Measurements from ENCODE around the gene SLC8A3. TPM values are rescaled to one million over a fixed set of nuclear protein-coding genes. Genes with fewer than 3 reads are reported as not detected.
A peak's percentile ranks its signal among the peaks of the same experiment; 100 is the strongest.

SLC8A3 gene
- total RNA-seq, 1 donor from 2014 or later: 0.43 TPM

DNA sequence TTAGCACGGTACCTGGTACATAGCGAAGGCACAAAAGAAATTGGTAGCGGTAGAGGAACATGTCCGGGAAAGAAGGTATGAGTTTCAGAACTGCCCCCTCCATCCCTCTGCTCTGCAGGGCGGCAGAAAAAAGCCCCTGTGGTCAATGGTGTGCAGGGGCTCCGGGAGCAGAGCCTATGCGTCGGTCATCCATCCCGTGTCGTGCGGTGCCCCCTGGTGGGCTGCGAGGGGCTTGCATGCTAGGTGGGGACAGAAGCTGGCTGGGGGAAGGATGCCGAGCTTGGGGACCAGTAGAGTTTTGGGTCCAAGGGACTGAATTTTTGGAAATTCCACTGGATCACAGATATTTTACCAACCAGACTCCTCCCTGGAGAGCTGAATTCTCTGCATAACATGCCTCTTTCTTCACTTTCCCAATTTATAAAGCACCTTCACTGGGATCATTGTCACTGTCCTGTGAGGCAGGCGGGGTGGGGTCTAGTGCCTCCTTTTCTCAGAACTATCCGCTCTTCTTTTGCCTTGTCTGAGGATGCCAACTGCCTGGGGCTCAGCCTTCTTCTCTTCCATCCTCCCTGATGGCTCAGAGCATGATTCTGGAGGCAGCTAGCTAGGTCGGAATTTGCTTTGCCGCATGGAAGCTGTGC is 160.8 kb downstream of the SLC8A3 start:
- peak; percentile 90 for DNase-seq (ENCODE audit: low spot score, unreplicated experiment)
- H3K4me3 Mint-ChIP-seq (ENCODE audit: low read depth): no peak overlapping the region
- TF ChIP-seq, protein P1, sequence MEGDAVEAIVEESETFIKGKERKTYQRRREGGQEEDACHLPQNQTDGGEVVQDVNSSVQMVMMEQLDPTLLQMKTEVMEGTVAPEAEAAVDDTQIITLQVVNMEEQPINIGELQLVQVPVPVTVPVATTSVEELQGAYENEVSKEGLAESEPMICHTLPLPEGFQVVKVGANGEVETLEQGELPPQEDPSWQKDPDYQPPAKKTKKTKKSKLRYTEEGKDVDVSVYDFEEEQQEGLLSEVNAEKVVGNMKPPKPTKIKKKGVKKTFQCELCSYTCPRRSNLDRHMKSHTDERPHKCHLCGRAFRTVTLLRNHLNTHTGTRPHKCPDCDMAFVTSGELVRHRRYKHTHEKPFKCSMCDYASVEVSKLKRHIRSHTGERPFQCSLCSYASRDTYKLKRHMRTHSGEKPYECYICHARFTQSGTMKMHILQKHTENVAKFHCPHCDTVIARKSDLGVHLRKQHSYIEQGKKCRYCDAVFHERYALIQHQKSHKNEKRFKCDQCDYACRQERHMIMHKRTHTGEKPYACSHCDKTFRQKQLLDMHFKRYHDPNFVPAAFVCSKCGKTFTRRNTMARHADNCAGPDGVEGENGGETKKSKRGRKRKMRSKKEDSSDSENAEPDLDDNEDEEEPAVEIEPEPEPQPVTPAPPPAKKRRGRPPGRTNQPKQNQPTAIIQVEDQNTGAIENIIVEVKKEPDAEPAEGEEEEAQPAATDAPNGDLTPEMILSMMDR (IDR thresholded peaks at IDR 0.05; ENCODE audit: unreplicated experiment): peak; percentile 92
- H3K27ac Mint-ChIP-seq: no peak overlapping the region
- peaks cover 3% of the 10 kb centered on the region for H3K27me3 Mint-ChIP-seq
- no peaks in the 10 kb centered on the region for H3K36me3 Mint-ChIP-seq (ENCODE audit: insufficient read depth)
- no peaks in the 10 kb centered on the region for H3K9me3 Mint-ChIP-seq (ENCODE audit: low read depth)
- peaks cover 7% of the 10 kb centered on the region for H3K4me1 Mint-ChIP-seq (ENCODE audit: low read depth)

DNA sequence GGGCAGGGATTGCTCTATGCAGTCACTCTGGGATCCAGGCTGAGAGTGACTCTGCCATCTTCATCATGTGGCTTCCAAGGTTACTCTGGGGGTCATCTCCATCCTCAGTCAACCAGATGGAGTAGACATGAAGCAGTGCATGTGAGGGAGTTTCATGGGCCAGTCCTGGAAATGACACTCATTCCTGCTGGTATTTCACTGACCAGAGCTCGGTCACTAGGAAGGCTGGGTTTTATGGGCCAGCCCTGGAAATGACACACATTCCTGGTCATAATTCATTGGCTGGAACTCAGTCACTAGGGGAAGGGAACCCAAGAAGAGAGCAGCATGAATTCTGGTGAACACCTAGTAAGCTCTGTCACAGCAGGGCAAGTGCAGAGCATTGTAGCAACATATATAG is 164.9 kb downstream of the SLC8A3 start:
- Mint-ChIP-seq H3K27me3 (peaks cover 8% of the 10 kb centered on the region), H3K36me3 (ENCODE audit: insufficient read depth) (peaks cover 1% of the 10 kb centered on the region), H3K27ac (no peak overlapping the region), H3K4me3 (ENCODE audit: low read depth) (no peak overlapping the region), H3K4me1 (ENCODE audit: low read depth) (peaks cover 2% of the 10 kb centered on the region), H3K9me3 (ENCODE audit: low read depth) (no peaks in the 10 kb centered on the region)
- TF ChIP-seq, protein P1 (IDR thresholded peaks at IDR 0.05; ENCODE audit: unreplicated experiment): no peak
- DNase-seq (ENCODE audit: low spot score, unreplicated experiment): no peak

DNA sequence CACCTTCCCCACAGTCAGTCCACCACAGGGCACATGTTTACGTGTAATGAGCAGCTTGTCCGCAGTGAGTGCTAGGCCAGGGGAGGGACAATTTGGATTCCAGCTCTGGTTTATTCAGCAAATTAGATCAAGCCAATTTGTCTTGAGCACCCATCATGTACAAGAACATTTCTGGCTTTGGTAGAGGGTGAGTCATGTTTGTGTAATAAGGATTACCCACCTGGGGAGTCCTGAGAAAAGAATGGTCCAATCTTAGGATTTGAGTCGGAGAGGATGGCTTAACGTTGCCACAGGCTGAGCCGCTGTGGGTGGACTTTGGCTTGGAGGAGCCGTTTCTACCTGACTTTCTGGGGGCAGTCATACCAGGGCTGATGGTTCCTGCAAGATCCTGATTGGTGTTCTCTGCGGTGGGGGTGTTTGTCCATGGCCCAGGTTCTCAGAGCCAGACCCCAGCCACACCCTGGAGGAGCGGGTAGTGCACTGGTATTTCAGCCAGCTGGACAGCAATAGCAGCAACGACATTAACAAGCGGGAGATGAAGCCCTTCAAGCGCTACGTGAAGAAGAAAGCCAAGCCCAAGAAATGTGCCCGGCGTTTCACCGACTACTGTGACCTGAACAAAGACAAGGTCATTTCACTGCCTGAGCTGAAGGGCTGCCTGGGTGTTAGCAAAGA is 165.8 kb downstream of the SLC8A3 start:
- TF ChIP-seq, protein P1 (IDR thresholded peaks at IDR 0.05; ENCODE audit: unreplicated experiment): no peak
- Mint-ChIP-seq H3K4me3 (ENCODE audit: low read depth) (no peak overlapping the region), H3K27me3 (peaks cover 8% of the 10 kb centered on the region), H3K9me3 (ENCODE audit: low read depth) (no peaks in the 10 kb centered on the region), H3K27ac (no peak overlapping the region), H3K4me1 (ENCODE audit: low read depth) (peaks cover 8% of the 10 kb centered on the region), H3K36me3 (ENCODE audit: insufficient read depth) (peaks cover 1% of the 10 kb centered on the region)
- no peak for DNase-seq (ENCODE audit: low spot score, unreplicated experiment)

DNA sequence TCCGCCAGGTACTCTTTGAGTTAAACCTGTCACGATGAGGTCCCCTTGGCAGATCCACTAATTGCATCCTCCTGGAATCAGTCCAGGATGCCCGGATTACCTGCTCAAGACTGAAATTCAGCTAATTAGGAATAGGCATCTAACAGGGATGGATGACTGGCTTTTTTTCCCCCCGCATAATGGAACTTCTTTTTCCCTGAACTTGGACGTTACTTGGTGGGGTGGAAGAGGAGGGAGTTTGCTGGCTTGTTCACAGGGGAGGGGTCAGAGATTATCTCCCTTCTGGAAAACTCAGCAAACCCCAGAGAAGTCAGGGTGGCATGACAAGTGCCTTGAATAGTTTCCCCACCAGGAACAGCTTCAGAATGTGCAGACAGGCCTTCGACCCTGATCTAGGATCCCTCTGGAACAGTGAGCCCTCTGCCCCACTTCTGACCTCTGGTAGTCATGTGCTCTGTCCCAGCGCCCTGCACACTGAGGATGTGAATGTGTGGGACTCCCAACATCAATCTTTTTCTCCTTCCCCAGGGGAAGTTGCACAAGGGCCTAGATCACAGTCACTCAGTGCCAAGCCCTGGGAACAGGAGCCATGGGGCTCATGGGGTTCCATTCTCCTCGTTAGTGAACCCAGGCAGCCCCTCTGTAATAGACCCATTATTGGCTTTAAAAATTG is 167.1 kb downstream of the SLC8A3 start:
- no peak overlapping the region for H3K4me3 Mint-ChIP-seq (ENCODE audit: low read depth)
- no peak for DNase-seq (ENCODE audit: low spot score, unreplicated experiment)
- H3K9me3 Mint-ChIP-seq (ENCODE audit: low read depth): no peaks in the 10 kb centered on the region
- TF ChIP-seq, protein P1 (IDR thresholded peaks at IDR 0.05; ENCODE audit: unreplicated experiment): no peak
- peaks cover 1% of the 10 kb centered on the region for H3K36me3 Mint-ChIP-seq (ENCODE audit: insufficient read depth)
- peaks cover 10% of the 10 kb centered on the region for H3K4me1 Mint-ChIP-seq (ENCODE audit: low read depth)
- H3K27ac Mint-ChIP-seq: no peak overlapping the region
- peaks cover 8% of the 10 kb centered on the region for H3K27me3 Mint-ChIP-seq

DNA sequence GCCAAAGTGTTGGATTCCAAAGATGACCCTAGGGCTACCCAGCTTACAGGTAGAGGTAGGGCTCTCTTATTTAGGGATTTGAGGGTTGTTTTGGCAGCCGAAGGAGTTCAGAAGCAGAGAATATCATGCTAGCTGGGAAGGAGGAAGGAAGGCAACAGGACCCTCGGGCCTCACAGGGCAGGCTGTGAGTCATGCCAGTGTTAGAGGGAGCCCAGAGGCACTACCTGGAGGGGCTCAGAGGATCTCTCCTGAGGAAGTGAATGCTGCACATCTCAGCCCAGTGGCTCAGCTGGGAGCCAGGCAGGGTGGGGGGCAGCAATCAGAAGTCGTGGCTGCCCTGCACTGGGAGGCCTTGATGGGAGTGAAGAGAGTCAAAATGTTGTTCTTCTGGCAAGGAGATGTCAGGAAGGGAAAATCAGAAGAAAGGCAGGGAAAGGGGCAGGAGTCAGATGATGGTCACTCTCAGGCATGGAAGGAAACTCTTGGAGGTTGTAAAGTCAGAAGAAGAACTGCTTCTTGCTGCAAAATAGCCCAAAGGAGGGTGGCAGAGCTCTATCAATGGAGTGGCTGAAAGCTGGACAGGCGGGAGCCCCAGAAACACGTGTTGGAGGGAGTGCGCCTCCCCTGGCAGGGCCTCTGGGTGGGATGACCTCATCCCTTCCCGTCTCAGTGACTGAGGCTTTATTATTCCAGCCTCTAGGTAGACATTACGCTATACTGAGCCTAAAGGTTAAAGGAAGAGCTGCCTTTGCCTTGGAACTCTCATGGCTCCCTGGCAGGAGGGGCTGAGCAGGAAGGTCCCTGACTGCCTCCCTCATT is 168.2 kb downstream of the SLC8A3 start:
- H3K36me3 Mint-ChIP-seq (ENCODE audit: insufficient read depth): peaks cover 1% of the 10 kb centered on the region
- no peak overlapping the region for H3K4me3 Mint-ChIP-seq (ENCODE audit: low read depth)
- peaks cover 10% of the 10 kb centered on the region for H3K4me1 Mint-ChIP-seq (ENCODE audit: low read depth)
- no peaks in the 10 kb centered on the region for H3K9me3 Mint-ChIP-seq (ENCODE audit: low read depth)
- H3K27me3 Mint-ChIP-seq: peaks cover 8% of the 10 kb centered on the region
- DNase-seq (ENCODE audit: low spot score, unreplicated experiment): no peak
- TF ChIP-seq, protein P1 (IDR thresholded peaks at IDR 0.05; ENCODE audit: unreplicated experiment): no peak
- H3K27ac Mint-ChIP-seq: no peak overlapping the region
